H1 (cell line): ENCODE data around the gene NR2E1. TPM values are rescaled to one million over a fixed set of nuclear protein-coding genes. Genes with fewer than 3 reads are reported as not detected.
A peak's percentile ranks its signal among the peaks of the same experiment; 100 is the strongest.

ENCODE experiments used
- CTCF ChIA-PET: fragments of 300-600 bp; sonication (Branson Sonifier 250); formaldehyde crosslinking; loops from one replicate; lab custom pipeline; 2021; ENCODE audit not compliant: partially characterized antibody; lab: Charles Lee
- POLR2A ChIA-PET: fragments of 300-600 bp; sonication (Branson Sonifier 250); formaldehyde crosslinking; loops from one replicate; lab custom pipeline; 2021; ENCODE audit warnings: inconsistent platforms; ENCODE audit not compliant: partially characterized antibody; lab: Charles Lee
- DNase-seq, 2 experiments: peaks; one replicate each; pipeline versions ENCODE4 v3.0.0 to v3.0.0-alpha.2; 2010 to 2022; ENCODE audit warnings: low spot score in 2 of 2, low read depth in 1 of 2, mixed read lengths in 1 of 2
- FAIRE-seq: peaks from 2 replicates; lab custom pipeline; 2011; peaks lifted over from hg19 to GRCh38; lab: Jason Lieb, UNC
- H2AFZ ChIP-seq: 2 replicates; pipeline ENCODE4 v1.8.1; 2012; ENCODE audit warnings: low read length, inconsistent platforms
- H2AK5ac ChIP-seq: 2 replicates; pipeline ENCODE4 v1.6.1; 2013; ENCODE audit warnings: low read depth, low read length
- H2BK120ac ChIP-seq: replicated peaks from 2 replicates; pipeline ENCODE3; 2013; ENCODE audit warnings: low read depth, low read length, inconsistent platforms
- H2BK12ac ChIP-seq: 2 replicates; pipeline ENCODE4 v1.6.1; 2013; ENCODE audit warnings: low read depth, low read length
- H2BK15ac ChIP-seq: 2 replicates; pipeline ENCODE4 v1.6.1; 2013; ENCODE audit warnings: low read length
- H2BK20ac ChIP-seq: 2 replicates; pipeline ENCODE4 v1.6.1; 2013; ENCODE audit warnings: low read length
- H2BK5ac ChIP-seq: 2 replicates; pipeline ENCODE4 v1.6.1; 2013; ENCODE audit warnings: low read depth, low read length
- H3K14ac ChIP-seq: 2 replicates; pipeline ENCODE4 v1.6.1; 2013; ENCODE audit warnings: inconsistent platforms; ENCODE audit not compliant: insufficient read length
- H3K18ac ChIP-seq: 2 replicates; pipeline ENCODE4 v1.6.1; 2013; ENCODE audit warnings: low read length; ENCODE audit errors: extremely low read depth
- H3K23ac ChIP-seq: 2 replicates; pipeline ENCODE4 v1.6.1; 2013; ENCODE audit warnings: inconsistent platforms; ENCODE audit not compliant: insufficient read length
- H3K23me2 ChIP-seq: 2 replicates; pipeline ENCODE4 v1.6.1; 2013; ENCODE audit warnings: low read depth, low read length
- H3K27ac ChIP-seq: 2 replicates; pipeline ENCODE4 v1.6.1; 2011; ENCODE audit warnings: low read depth, low read length, inconsistent platforms
- H3K27me3 ChIP-seq, 4 experiments: replicated peaks in 1 of 4; 1 replicate in 1 of 4; 2 replicates in 3 of 4; pipeline versions ENCODE4 v1.6.1 to v1.8.1; 2011 to 2013; ENCODE audit warnings: low read length in 3 of 4, mild to moderate bottlenecking in 3 of 4, inconsistent platforms in 2 of 4, mixed read lengths in 2 of 4, moderate library complexity in 1 of 4; ENCODE audit not compliant: control insufficient read depth in 3 of 4, insufficient read depth in 3 of 4; ENCODE audit errors: extremely low read depth in 1 of 4
- H3K36me3 ChIP-seq, 4 experiments: 2 replicates each; pipeline versions ENCODE4 v1.6.1 to v1.8.1; 2011 to 2013; ENCODE audit warnings: mild to moderate bottlenecking in 4 of 4, low read length in 3 of 4, moderate library complexity in 2 of 4, control low read depth in 1 of 4, inconsistent platforms in 1 of 4; ENCODE audit not compliant: insufficient read depth in 4 of 4, control insufficient read depth in 2 of 4
- H3K4ac ChIP-seq: replicated peaks from 2 replicates; pipeline ENCODE3; 2013; ENCODE audit warnings: low read length, low read depth, mixed read lengths, inconsistent platforms; ENCODE audit not compliant: insufficient read length
- H3K4me1 ChIP-seq, 4 experiments: replicated peaks in 1 of 4; 1 replicate in 1 of 4; 2 replicates in 3 of 4; pipeline versions ENCODE4 v1.6.1 to v1.8.1; 2011 to 2013; ENCODE audit warnings: low read length in 3 of 4, inconsistent platforms in 2 of 4, mixed read lengths in 1 of 4; ENCODE audit not compliant: insufficient read depth in 4 of 4, control insufficient read depth in 3 of 4
- H3K4me2 ChIP-seq, 2 experiments: 2 replicates each; pipeline versions ENCODE4 v1.6.1 to v1.8.1; 2011 to 2013; ENCODE audit warnings: low read depth in 2 of 2, low read length in 2 of 2, control low read depth in 1 of 2, inconsistent platforms in 1 of 2, mild to moderate bottlenecking in 1 of 2; ENCODE audit not compliant: insufficient read depth in 1 of 2
- H3K4me3 ChIP-seq, 4 experiments: fragments of 200-600, 300-600 bp in 1 of 4; sonication (generic), shearing (Covaris generic), sonication (Bioruptor Twin) in 1 of 4; 2 replicates each; pipeline versions ENCODE4 v1.5.1 to v1.8.1; 2011 to 2016; ENCODE audit warnings: low read length in 4 of 4, low read depth in 3 of 4, control low read depth in 2 of 4, inconsistent platforms in 2 of 4, mild to moderate bottlenecking in 2 of 4, mixed read lengths in 1 of 4, moderate library complexity in 1 of 4; ENCODE audit not compliant: insufficient read depth in 2 of 4; ENCODE audit errors: extremely low read depth in 1 of 4
- H3K56ac ChIP-seq: replicated peaks from 2 replicates; pipeline ENCODE3; 2013; ENCODE audit warnings: low read depth, mild to moderate bottlenecking, mixed read lengths, low read length, inconsistent platforms; ENCODE audit not compliant: insufficient read length
- H3K79me1 ChIP-seq: 2 replicates; pipeline ENCODE4 v1.6.1; 2013; ENCODE audit warnings: low read depth, low read length, control low read depth
- H3K79me2 ChIP-seq, 2 experiments: 2 replicates each; pipeline versions ENCODE4 v1.6.1 to v1.8.1; 2012 to 2013; ENCODE audit warnings: low read length in 2 of 2, mild to moderate bottlenecking in 2 of 2, inconsistent platforms in 1 of 2; ENCODE audit not compliant: insufficient read depth in 2 of 2, control insufficient read depth in 1 of 2
- H3K9ac ChIP-seq, 4 experiments: replicated peaks in 1 of 4; 1 replicate in 1 of 4; 2 replicates in 3 of 4; pipeline versions ENCODE4 v1.6.1 to v1.8.1; 2011 to 2013; ENCODE audit warnings: low read depth in 3 of 4, low read length in 3 of 4, control low read depth in 2 of 4, mild to moderate bottlenecking in 2 of 4, moderate library complexity in 2 of 4, inconsistent platforms in 1 of 4; ENCODE audit errors: extremely low read depth in 1 of 4
- H3K9me3 ChIP-seq, 2 experiments: 2 replicates each; pipeline versions ENCODE4 v1.6.1 to v1.8.1; 2012 to 2013; ENCODE audit warnings: mild to moderate bottlenecking in 2 of 2, moderate library complexity in 2 of 2, control low read depth in 1 of 2, inconsistent platforms in 1 of 2, low read depth in 1 of 2, low read length in 1 of 2, mixed read lengths in 1 of 2; ENCODE audit not compliant: insufficient read depth in 2 of 2
- H4K20me1 ChIP-seq, 2 experiments: replicated peaks in 1 of 2; 2 replicates each; pipeline versions ENCODE3 to v1.8.1; 2011 to 2013; ENCODE audit warnings: inconsistent platforms in 2 of 2, low read length in 2 of 2, mild to moderate bottlenecking in 1 of 2; ENCODE audit not compliant: insufficient read depth in 2 of 2, control insufficient read depth in 1 of 2
- H4K5ac ChIP-seq: 2 replicates; pipeline ENCODE4 v1.6.1; 2013; ENCODE audit warnings: low read length, low read depth, mixed read lengths, inconsistent platforms; ENCODE audit not compliant: insufficient read length
- H4K8ac ChIP-seq: 2 replicates; pipeline ENCODE4 v1.8.0; 2013; ENCODE audit warnings: mild to moderate bottlenecking, moderate library complexity, low read length, inconsistent platforms; ENCODE audit not compliant: insufficient read depth; ENCODE audit errors: extremely low read depth
- H4K91ac ChIP-seq: replicated peaks from 2 replicates; pipeline ENCODE3; 2013; ENCODE audit warnings: low read length, mixed read lengths, inconsistent platforms; ENCODE audit not compliant: insufficient read length
- ASH2L ChIP-seq: fragments of 200-600, 300-600 bp; sonication (generic); IDR thresholded peaks from one replicate; pipeline ENCODE4 v1.7.1; 2017; ENCODE audit warnings: low read length
- CBX8 ChIP-seq: fragments of 300-800, 300-1000 bp; sonication (generic); IDR thresholded peaks from 2 replicates; pipeline ENCODE4 v1.7.1; 2016; ENCODE audit warnings: low read depth, low read length, borderline replicate concordance
- EZH2 ChIP-seq: fragments of 200-600 bp; sonication (generic); IDR thresholded peaks from 2 replicates; pipeline ENCODE4 v1.7.1; 2012; ENCODE audit warnings: low read depth, mild to moderate bottlenecking, moderate library complexity, low read length, inconsistent platforms; ENCODE audit not compliant: severe bottlenecking
- RBBP5 ChIP-seq: IDR thresholded peaks from 2 replicates; pipeline ENCODE4 v1.7.1; 2012; ENCODE audit warnings: low read depth, mild to moderate bottlenecking, inconsistent platforms, low read length, moderate library complexity, borderline replicate concordance
- SAP30 ChIP-seq: fragments of 300-600 bp; sonication (generic); IDR thresholded peaks from 2 replicates; pipeline ENCODE4 v1.7.1; 2012; ENCODE audit warnings: low read length, moderate library complexity, mild to moderate bottlenecking, inconsistent platforms; ENCODE audit not compliant: insufficient read depth, insufficient replicate concordance
- SIRT6 ChIP-seq: IDR thresholded peaks from one replicate; pipeline ENCODE4 v1.7.1; 2012; ENCODE audit warnings: low read length, inconsistent platforms
- SP1 ChIP-seq: IDR thresholded peaks from 2 replicates; pipeline ENCODE4 v1.6.1; 2011; ENCODE audit warnings: low read depth, low read length
- TEAD4 ChIP-seq: IDR thresholded peaks from 2 replicates; pipeline ENCODE4 v1.6.1; 2012; ENCODE audit warnings: low read depth, low read length, inconsistent platforms, mixed read lengths
- YY1 ChIP-seq: IDR thresholded peaks from 2 replicates; pipeline ENCODE4 v1.6.1; 2011; ENCODE audit warnings: low read depth, mild to moderate bottlenecking, low read length
- WGBS, 2 experiments: shearing (Covaris generic) in 1 of 2; methylation state at CpG; one replicate each; pipeline versions ENCODE4 v1.1.6 to v1.1.7; 2013 to 2015; ENCODE audit warnings: low lambda C conversion rate in 2 of 2, mixed read lengths in 2 of 2, inconsistent platforms in 1 of 2, low coverage in 1 of 2, missing lambda C conversion rate in 1 of 2; ENCODE audit not compliant: insufficient replicate concordance in 2 of 2, insufficient coverage in 1 of 2, insufficient read length in 1 of 2; ENCODE audit errors: extremely low coverage in 1 of 2, missing lambda C conversion rate in 1 of 2; 5-methylcytosine and 5-hydroxymethylcytosine counted together
- polyA plus RNA-seq, 7 experiments: library from polyadenylated mRNA; depleted of rRNA in 3 of 7; stranded (reverse) in 5 of 7; unstranded in 2 of 7; fragments of >200 nt in 5 of 7; fragments of 200-250 nt in 2 of 7; gene quantifications; 1 replicate in 5 of 7; 2 replicates in 1 of 7; 4 replicates in 1 of 7; pipeline versions ENCODE4 v1.2.1 to v1.2.3, GENCODE V29; 2011 to 2013; ENCODE audit warnings: missing spikeins in 2 of 7, mixed read lengths in 2 of 7
- total RNA-seq: library from RNA; stranded (reverse); fragmentation: NEBNext Ultra II Directional; extraction: Animal tissue kit (Norgen Biotek cat#: 25700); gene quantifications from 2 replicates; pipeline ENCODE4 v1.2.1, GENCODE V29; 2021
- TF ChIP-seq, protein P1 (sequence below): IDR thresholded peaks from 2 replicates; pipeline ENCODE4 v1.6.1; 2012; ENCODE audit warnings: inconsistent platforms

NR2E1 gene
- total and polyA plus RNA-seq, 2 of the 8 experiments (the other 6 are each of a cell fraction or from before 2014, with no cell fraction given): not detected

DNA sequence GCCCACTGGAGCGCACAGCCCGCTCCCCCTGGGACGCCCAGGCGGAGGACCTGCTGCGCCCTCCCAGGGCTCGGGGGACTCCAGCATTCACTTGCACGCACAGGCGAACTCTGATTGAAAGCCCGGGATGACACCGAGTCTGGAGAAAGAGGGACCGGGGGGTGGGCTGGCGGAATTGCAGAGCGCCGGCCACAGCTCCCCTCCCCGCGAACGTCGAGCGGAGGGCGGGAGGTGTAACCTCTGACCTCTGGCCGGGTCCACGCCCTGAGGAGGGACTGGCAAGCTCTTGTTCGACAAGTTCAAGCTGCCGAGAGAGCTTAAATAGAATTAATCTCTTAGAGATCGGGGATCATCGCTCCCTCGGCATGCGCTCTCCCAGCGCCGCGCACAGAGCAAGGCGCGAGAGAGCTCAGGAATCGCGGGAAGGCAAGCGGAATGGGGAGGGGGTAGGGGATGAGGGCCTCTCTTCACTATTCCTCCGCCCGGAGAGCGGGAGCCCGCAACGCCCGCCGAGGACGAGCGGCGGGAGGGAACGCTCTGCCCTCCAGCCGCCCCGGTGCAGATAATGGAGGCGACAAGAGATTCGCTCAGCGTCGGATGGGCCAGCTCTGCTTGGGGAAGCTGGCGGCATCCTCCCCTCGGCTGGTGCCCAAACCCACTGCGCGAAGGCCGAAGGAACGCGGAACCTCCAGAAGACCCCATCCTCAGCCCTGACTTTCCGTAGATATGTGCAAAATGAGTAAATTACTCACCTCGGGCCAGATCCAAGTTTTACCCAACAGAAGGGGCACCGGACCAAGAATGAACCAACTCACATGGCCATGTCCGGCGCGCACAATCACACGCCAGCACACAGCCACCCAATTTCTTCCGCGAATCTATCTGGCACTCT is 761 bp upstream of the NR2E1 start:
- H2BK20ac ChIP-seq: peak overlapping the region; percentile 48; the same call in 1 of the 2 replicates
- peaks cover 0 to 5% (median 0%) of the 10 kb centered on the region in 4 experiments; a peak in 1 of 8 replicates for H3K36me3 ChIP-seq
- H3K79me1 ChIP-seq: no peaks in the 10 kb centered on the region
- H3K23me2 ChIP-seq: peaks cover 7% of the 10 kb centered on the region; the same call in 1 of the 2 replicates
- no peak overlapping the region for H3K27ac ChIP-seq
- peak overlapping the region; percentile 75; the same call in 1 of the 2 replicates for H2BK12ac ChIP-seq
- no peak overlapping the region for H3K56ac ChIP-seq
- ChIA-PET POLR2A (interaction anchor here (0.7 to 1.6 kb wide), 6 partner anchors 9 to 46 kb away, joined by 3 to 6 read pairs (median 4); no protein-coding TSS in a partner anchor), CTCF (interaction anchor here (0.8 to 10.8 kb wide), 13 partner anchors 9 to 327 kb away, joined by 3 to 85 read pairs (median 5); no protein-coding TSS in a partner anchor)
- H3K4me3 ChIP-seq: peak overlapping the region; percentile 26 to 49 (median 34); a peak in 7 of 8 replicates
- FAIRE-seq: no peak
- no peak overlapping the region for H2AK5ac ChIP-seq
- no peaks in the 10 kb centered on the region for H3K9me3 ChIP-seq
- H4K5ac ChIP-seq: no peak overlapping the region
- no peak overlapping the region for H2BK120ac ChIP-seq
- peaks cover 97 to 100% (median 100%) of the 10 kb centered on the region in 4 experiments for H3K27me3 ChIP-seq
- H4K8ac ChIP-seq: no peak overlapping the region; the same call in 1 of the 2 replicates
- H3K79me2 ChIP-seq: no peaks in the 10 kb centered on the region
- no peak overlapping the region for H2BK5ac ChIP-seq
- no peak overlapping the region for H2AFZ ChIP-seq
- peaks cover 20 to 30% of the 10 kb centered on the region in 2 experiments for H4K20me1 ChIP-seq
- peak in 1 of 2 experiments; percentile 80 for DNase-seq
- no peak overlapping the region for H4K91ac ChIP-seq
- H3K4me2 ChIP-seq: peak overlapping the region; percentile 76 to 83
- no peak overlapping the region for H3K14ac ChIP-seq
- peaks cover 10 to 54% (median 34%) of the 10 kb centered on the region in 4 experiments for H3K4me1 ChIP-seq
- H3K23ac ChIP-seq: no peak overlapping the region
- H3K18ac ChIP-seq: peak overlapping the region; percentile 24; the same call in 1 of the 2 replicates
- H3K4ac ChIP-seq: no peak overlapping the region
- no peak overlapping the region for H2BK15ac ChIP-seq
- WGBS, 2 experiments: 3% methylated on average over 37 of the region's 69 CpGs; no CpG with 5 or more reads in 1 of the 2 experiments
- no peak overlapping the region for H3K9ac ChIP-seq
- TF ChIP-seq TEAD4 (no peak), ASH2L (peak; percentile 51), EZH2 (no peak), CBX8 (no peak; the same call in 1 of the 2 replicates), YY1 (peak; percentile 39; the same call in 1 of the 2 replicates), SAP30 (no peak), SIRT6 (no peak), RBBP5 (peak; percentile 41; the same call in 1 of the 2 replicates), SP1 (no peak)
- TF ChIP-seq, protein P1, sequence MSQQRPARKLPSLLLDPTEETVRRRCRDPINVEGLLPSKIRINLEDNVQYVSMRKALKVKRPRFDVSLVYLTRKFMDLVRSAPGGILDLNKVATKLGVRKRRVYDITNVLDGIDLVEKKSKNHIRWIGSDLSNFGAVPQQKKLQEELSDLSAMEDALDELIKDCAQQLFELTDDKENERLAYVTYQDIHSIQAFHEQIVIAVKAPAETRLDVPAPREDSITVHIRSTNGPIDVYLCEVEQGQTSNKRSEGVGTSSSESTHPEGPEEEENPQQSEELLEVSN: peak; percentile 87
